Measurements from ENCODE around the gene PSMG4. TPM values are rescaled to one million over a fixed set of nuclear protein-coding genes. Genes with fewer than 3 reads are reported as not detected.

Gene PSMG4
- total RNA-seq, 1 experiment from 2014 or later = 29.3 TPM

DNA sequence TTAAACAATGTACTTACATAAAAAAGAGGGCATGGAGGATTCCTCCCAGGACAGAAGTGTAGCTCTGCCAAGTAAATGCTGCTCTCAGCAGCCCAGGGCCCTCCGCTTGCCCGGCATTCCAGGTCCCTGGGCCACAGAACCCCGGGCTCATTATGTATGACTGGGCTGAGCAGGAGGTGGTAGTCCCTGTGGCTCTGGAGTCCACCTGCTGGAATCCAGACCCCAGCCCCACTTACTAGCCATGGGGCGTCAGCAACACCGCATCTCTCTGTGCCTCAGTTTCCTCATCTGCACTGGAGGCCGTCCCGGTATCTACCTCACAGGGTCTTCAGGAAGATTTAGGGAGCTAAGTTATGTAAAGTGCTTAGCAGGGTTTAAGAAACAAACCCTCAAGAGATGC, 55.4 kb downstream of the PSMG4 start:
- Histone ChIP-seq H3K9me3 (ENCODE audit: control insufficient read depth, low read depth, low read length) (no peaks in the 10 kb centered on the region), H3K14ac (ENCODE audit: insufficient read depth, low read length) (no peak overlapping the region), H3K79me1 (ENCODE audit: insufficient read depth, low read depth, low read length, poor library complexity, severe bottlenecking) (no peaks in the 10 kb centered on the region), H3K27me3 (ENCODE audit: insufficient read depth, low read length) (no peaks in the 10 kb centered on the region), H3K79me2 (ENCODE audit: insufficient read depth, low read length) (no peaks in the 10 kb centered on the region), H3T11ph (ENCODE audit: low read length) (no peak overlapping the region), H3K23ac (ENCODE audit: insufficient read length, low read depth, low read length) (no peak overlapping the region), H3K4me1 (ENCODE audit: insufficient read depth, low read length) (no peaks in the 10 kb centered on the region), H2AK5ac (ENCODE audit: insufficient read length, low read length) (no peak overlapping the region), H2BK15ac (ENCODE audit: low read depth, low read length) (no peak overlapping the region), H2AFZ (ENCODE audit: low read length) (no peak overlapping the region), H2BK20ac (ENCODE audit: low read depth, low read length, poor library complexity, severe bottlenecking) (no peak overlapping the region), H3K23me2 (ENCODE audit: insufficient read length, low read depth, low read length, poor library complexity, severe bottlenecking) (no peaks in the 10 kb centered on the region), H3K18ac (ENCODE audit: insufficient read length, low read depth, low read length) (no peak overlapping the region), H3K27ac (ENCODE audit: insufficient read length, low read depth, low read length) (no peak overlapping the region), H4K20me1 (ENCODE audit: control insufficient read depth, insufficient read depth, insufficient read length) (no peaks in the 10 kb centered on the region), H3K9ac (ENCODE audit: extremely low read depth, insufficient read length, low read length) (no peak overlapping the region), H3K4me2 (ENCODE audit: insufficient read depth, insufficient read length, low read length) (no peak overlapping the region), H3K4ac (ENCODE audit: low read depth, low read length) (no peak overlapping the region), H4K8ac (replicated peaks; ENCODE audit: insufficient read length, low read depth, low read length) (no peak overlapping the region), H2BK12ac (ENCODE audit: insufficient read length, low read depth, low read length) (no peak overlapping the region), H4K5ac (ENCODE audit: insufficient read length, low read depth, low read length) (no peak overlapping the region), H2BK5ac (ENCODE audit: insufficient read length, low read length) (no peak overlapping the region), H3K56ac (ENCODE audit: insufficient read length, low read depth, low read length) (no peak overlapping the region), H4K91ac (ENCODE audit: insufficient read length, low read depth, low read length) (no peak overlapping the region), H2BK120ac (ENCODE audit: low read depth, low read length, poor library complexity, severe bottlenecking) (no peak overlapping the region)
- Mint-ChIP-seq H3K27me3 (ENCODE audit: low read depth) (no peaks in the 10 kb centered on the region; the same call in 1 of the 2 replicates), H3K27ac (no peak overlapping the region), H3K4me1 (peaks cover 8 to 23% of the 10 kb centered on the region in 2 experiments; a peak in 3 of 4 replicates), H3K36me3 (ENCODE audit: insufficient read depth in 1 of 3, low read depth in 3 of 3) (peaks cover 0 to 4% (median 0%) of the 10 kb centered on the region in 3 experiments; a peak in 2 of 7 replicates), H3K4me3 (no peak overlapping the region), H3K9me3 (no peaks in the 10 kb centered on the region)
- no CpG with 5 or more reads among the region's 7 CpGs for WGBS (ENCODE audit: extremely low coverage, insufficient read length, low lambda C conversion rate)
- TF ChIP-seq, protein P1, sequence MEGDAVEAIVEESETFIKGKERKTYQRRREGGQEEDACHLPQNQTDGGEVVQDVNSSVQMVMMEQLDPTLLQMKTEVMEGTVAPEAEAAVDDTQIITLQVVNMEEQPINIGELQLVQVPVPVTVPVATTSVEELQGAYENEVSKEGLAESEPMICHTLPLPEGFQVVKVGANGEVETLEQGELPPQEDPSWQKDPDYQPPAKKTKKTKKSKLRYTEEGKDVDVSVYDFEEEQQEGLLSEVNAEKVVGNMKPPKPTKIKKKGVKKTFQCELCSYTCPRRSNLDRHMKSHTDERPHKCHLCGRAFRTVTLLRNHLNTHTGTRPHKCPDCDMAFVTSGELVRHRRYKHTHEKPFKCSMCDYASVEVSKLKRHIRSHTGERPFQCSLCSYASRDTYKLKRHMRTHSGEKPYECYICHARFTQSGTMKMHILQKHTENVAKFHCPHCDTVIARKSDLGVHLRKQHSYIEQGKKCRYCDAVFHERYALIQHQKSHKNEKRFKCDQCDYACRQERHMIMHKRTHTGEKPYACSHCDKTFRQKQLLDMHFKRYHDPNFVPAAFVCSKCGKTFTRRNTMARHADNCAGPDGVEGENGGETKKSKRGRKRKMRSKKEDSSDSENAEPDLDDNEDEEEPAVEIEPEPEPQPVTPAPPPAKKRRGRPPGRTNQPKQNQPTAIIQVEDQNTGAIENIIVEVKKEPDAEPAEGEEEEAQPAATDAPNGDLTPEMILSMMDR (conservative IDR thresholded peaks at IDR 0.05) = no peak
- no peak for DNase-seq
